Neuronal stem cell (in vitro differentiated cells): Measurements from ENCODE around the gene CHCHD3.

Experiments used
- DNase-seq: peaks from one replicate; pipeline ENCODE4 v3.0.0-alpha.2; 2013; ENCODE audit warnings: low spot score
- H2AFZ ChIP-seq: one replicate; pipeline ENCODE4 v1.6.1; 2013; ENCODE audit warnings: mild to moderate bottlenecking, low read length, inconsistent platforms
- H2AK5ac ChIP-seq: 2 replicates; pipeline ENCODE4 v1.6.1; 2013; ENCODE audit warnings: low read depth, mild to moderate bottlenecking, inconsistent platforms, low read length, moderate library complexity, mixed read lengths
- H2BK120ac ChIP-seq: 2 replicates; pipeline ENCODE4 v1.6.1; 2013; ENCODE audit warnings: low read depth, mild to moderate bottlenecking, inconsistent platforms, low read length, moderate library complexity, mixed read lengths
- H2BK12ac ChIP-seq: one replicate; pipeline ENCODE4 v1.6.1; 2013; ENCODE audit warnings: low read length, inconsistent platforms
- H2BK15ac ChIP-seq: 2 replicates; pipeline ENCODE4 v1.6.1; 2013; ENCODE audit warnings: mild to moderate bottlenecking, low read length, inconsistent platforms, mixed read lengths
- H2BK5ac ChIP-seq: one replicate; pipeline ENCODE4 v1.6.1; 2013; ENCODE audit warnings: inconsistent platforms, mild to moderate bottlenecking, low read length, moderate library complexity
- H3K14ac ChIP-seq: one replicate; pipeline ENCODE4 v1.6.1; 2013; ENCODE audit warnings: low read length, inconsistent platforms
- H3K18ac ChIP-seq: 2 replicates; pipeline ENCODE4 v1.6.1; 2013; ENCODE audit warnings: low read length, inconsistent platforms
- H3K23ac ChIP-seq: 2 replicates; pipeline ENCODE4 v1.6.1; 2013; ENCODE audit warnings: low read depth, mild to moderate bottlenecking, mixed read lengths, low read length, inconsistent platforms; ENCODE audit not compliant: poor library complexity
- H3K27ac ChIP-seq: replicated peaks from 3 replicates; pipeline ENCODE4 v1.5.1; 2013; ENCODE audit warnings: low read length, inconsistent platforms
- H3K27me3 ChIP-seq, 3 experiments: 2 replicates each; pipeline ENCODE4 v1.6.1; 2013; ENCODE audit warnings: low read length in 3 of 3, mild to moderate bottlenecking in 2 of 3, inconsistent platforms in 1 of 3, low read depth in 1 of 3, mixed read lengths in 1 of 3, moderate library complexity in 1 of 3; ENCODE audit not compliant: control insufficient read depth in 3 of 3, insufficient read depth in 3 of 3
- H3K36me3 ChIP-seq, 2 donors: replicated peaks in 1 of 2; 2 replicates each; pipeline ENCODE4 v1.6.1; 2013; ENCODE audit warnings: low read length in 2 of 2; ENCODE audit not compliant: control insufficient read depth in 2 of 2, insufficient read depth in 2 of 2
- H3K4ac ChIP-seq: 2 replicates; pipeline ENCODE4 v1.6.1; 2013; ENCODE audit warnings: inconsistent platforms, mild to moderate bottlenecking, low read length, moderate library complexity
- H3K4me1 ChIP-seq, 2 donors: 1 replicate in 1 of 2; 2 replicates in 1 of 2; pipeline ENCODE4 v1.6.1; 2013; ENCODE audit warnings: low read length in 2 of 2, low read depth in 1 of 2; ENCODE audit not compliant: control insufficient read depth in 2 of 2, insufficient read depth in 1 of 2
- H3K4me2 ChIP-seq: one replicate; pipeline ENCODE4 v1.6.1; 2013; ENCODE audit warnings: mild to moderate bottlenecking, low read length, inconsistent platforms; ENCODE audit not compliant: insufficient read depth, poor library complexity, severe bottlenecking
- H3K4me3 ChIP-seq, 2 donors: 2 replicates each; pipeline ENCODE4 v1.5.1; 2013; ENCODE audit warnings: low read length in 2 of 2, mild to moderate bottlenecking in 2 of 2, inconsistent platforms in 1 of 2, moderate library complexity in 1 of 2
- H3K79me1 ChIP-seq: one replicate; pipeline ENCODE4 v1.6.1; 2013; ENCODE audit warnings: low read depth, mild to moderate bottlenecking, inconsistent platforms, low read length, moderate library complexity
- H3K9ac ChIP-seq: one replicate; pipeline ENCODE4 v1.6.1; 2013; ENCODE audit warnings: mild to moderate bottlenecking, low read depth, low read length, inconsistent platforms; ENCODE audit not compliant: poor library complexity
- H3K9me3 ChIP-seq, 2 donors: replicated peaks in 1 of 2; 2 replicates each; pipeline versions ENCODE3 to v1.6.1; 2013; ENCODE audit warnings: low read length in 2 of 2, mild to moderate bottlenecking in 2 of 2, inconsistent platforms in 1 of 2, low read depth in 1 of 2, mixed read lengths in 1 of 2, moderate library complexity in 1 of 2; ENCODE audit not compliant: control insufficient read depth in 2 of 2, insufficient read depth in 1 of 2
- H4K8ac ChIP-seq: one replicate; pipeline ENCODE4 v1.6.1; 2013; ENCODE audit warnings: low read depth, mild to moderate bottlenecking, inconsistent platforms, low read length, moderate library complexity
- H4K91ac ChIP-seq: one replicate; pipeline ENCODE4 v1.6.1; 2013; ENCODE audit warnings: low read length, low read depth, mild to moderate bottlenecking, inconsistent platforms; ENCODE audit not compliant: poor library complexity
- WGBS, 2 donors: extraction: QIAGEN DNeasy Blood & Tissue Kit; methylation state at CpG; one replicate each; pipeline ENCODE4 v1.1.7; 2013; ENCODE audit warnings: missing lambda C conversion rate in 2 of 2, mixed read lengths in 1 of 2; ENCODE audit not compliant: insufficient read length in 2 of 2, insufficient replicate concordance in 1 of 2; ENCODE audit errors: extremely low coverage in 2 of 2; 5-methylcytosine and 5-hydroxymethylcytosine counted together

Gene CHCHD3

GRCh38 chr7:133025056-133025455 lies 56.8 kb downstream of the CHCHD3 start:
- no peak overlapping the region for H2BK5ac ChIP-seq
- H3K79me1 ChIP-seq: peaks cover 2% of the 10 kb centered on the region
- DNase-seq: no peak
- no peak overlapping the region for H3K4ac ChIP-seq
- H3K4me2 ChIP-seq: no peak overlapping the region
- H2AK5ac ChIP-seq: no peak overlapping the region
- H2BK120ac ChIP-seq: no peak overlapping the region
- no peak overlapping the region for H3K9ac ChIP-seq
- no peak overlapping the region for H3K27ac ChIP-seq
- H3K4me1 ChIP-seq: no peaks in the 10 kb centered on the region
- peaks cover 3% of the 10 kb centered on the region in 2 donors for H3K9me3 ChIP-seq
- H3K23ac ChIP-seq: no peak overlapping the region
- no peak overlapping the region for H2BK15ac ChIP-seq
- no peak overlapping the region for H4K91ac ChIP-seq
- WGBS, 2 donors: no CpG with 5 or more reads among the region's 2 CpGs
- no peak overlapping the region for H3K18ac ChIP-seq
- no peak overlapping the region for H2BK12ac ChIP-seq
- no peak overlapping the region for H2AFZ ChIP-seq
- no peak overlapping the region for H4K8ac ChIP-seq
- H3K27me3 ChIP-seq: no peaks in the 10 kb centered on the region
- no peak overlapping the region for H3K14ac ChIP-seq
- H3K4me3 ChIP-seq: no peak overlapping the region
- peaks cover 0 to 25% of the 10 kb centered on the region in 2 donors for H3K36me3 ChIP-seq

GRCh38 chr7:133024596-133024995 lies 57.3 kb downstream of the CHCHD3 start:
- H3K23ac ChIP-seq: no peak overlapping the region
- H3K14ac ChIP-seq: no peak overlapping the region
- H2BK120ac ChIP-seq: no peak overlapping the region
- H3K27me3 ChIP-seq: no peaks in the 10 kb centered on the region
- H2AFZ ChIP-seq: no peak overlapping the region
- no peak overlapping the region for H3K18ac ChIP-seq
- no peak overlapping the region for H3K4ac ChIP-seq
- no peak overlapping the region for H3K4me2 ChIP-seq
- no peak overlapping the region for H2BK12ac ChIP-seq
- peaks cover 0 to 28% of the 10 kb centered on the region in 2 donors for H3K36me3 ChIP-seq
- no peak overlapping the region for H4K91ac ChIP-seq
- no peak overlapping the region for H2AK5ac ChIP-seq
- H4K8ac ChIP-seq: no peak overlapping the region
- no peak overlapping the region for H3K4me3 ChIP-seq
- no peak overlapping the region for H2BK15ac ChIP-seq
- no peaks in the 10 kb centered on the region for H3K4me1 ChIP-seq
- peaks cover 2 to 3% of the 10 kb centered on the region in 2 donors for H3K9me3 ChIP-seq
- H2BK5ac ChIP-seq: no peak overlapping the region
- peaks cover 2% of the 10 kb centered on the region for H3K79me1 ChIP-seq
- no peak overlapping the region for H3K9ac ChIP-seq
- H3K27ac ChIP-seq: no peak overlapping the region
- no peak for DNase-seq
- WGBS, 2 donors: no CpG with 5 or more reads among the region's 5 CpGs

GRCh38 chr7:133023370-133024071 lies 58.4 kb downstream of the CHCHD3 start:
- no peak overlapping the region for H4K91ac ChIP-seq
- H3K23ac ChIP-seq: no peak overlapping the region
- DNase-seq: no peak
- H2AFZ ChIP-seq: no peak overlapping the region
- no peak overlapping the region for H2BK120ac ChIP-seq
- no peaks in the 10 kb centered on the region for H3K4me1 ChIP-seq
- H3K36me3 ChIP-seq: peaks cover 0 to 28% of the 10 kb centered on the region in 2 donors
- no peak overlapping the region for H3K27ac ChIP-seq
- H4K8ac ChIP-seq: no peak overlapping the region
- no CpG with 5 or more reads among the region's 4 CpGs for WGBS, 2 donors
- no peak overlapping the region for H3K18ac ChIP-seq
- no peak overlapping the region for H3K4ac ChIP-seq
- H3K27me3 ChIP-seq: no peaks in the 10 kb centered on the region
- no peak overlapping the region for H2AK5ac ChIP-seq
- H3K79me1 ChIP-seq: peaks cover 2% of the 10 kb centered on the region
- no peak overlapping the region for H2BK15ac ChIP-seq
- no peak overlapping the region for H3K14ac ChIP-seq
- H3K9me3 ChIP-seq: peaks cover 0 to 3% of the 10 kb centered on the region in 2 donors
- no peak overlapping the region for H2BK5ac ChIP-seq
- H3K4me2 ChIP-seq: no peak overlapping the region
- H2BK12ac ChIP-seq: no peak overlapping the region
- no peak overlapping the region for H3K4me3 ChIP-seq
- H3K9ac ChIP-seq: no peak overlapping the region

GRCh38 chr7:133022661-133023060 lies 59.2 kb downstream of the CHCHD3 start:
- Histone ChIP-seq H2BK120ac (no peak overlapping the region), H2BK12ac (no peak overlapping the region), H3K14ac (no peak overlapping the region), H2AK5ac (no peak overlapping the region), H3K18ac (no peak overlapping the region), H4K8ac (no peak overlapping the region), H2BK5ac (no peak overlapping the region), H3K27ac (no peak overlapping the region), H3K9ac (no peak overlapping the region), H2BK15ac (no peak overlapping the region), H3K9me3 (peaks cover 0 to 3% of the 10 kb centered on the region in 2 donors), H3K4me1 (no peaks in the 10 kb centered on the region), H3K36me3 (peaks cover 0 to 28% of the 10 kb centered on the region in 2 donors), H3K23ac (no peak overlapping the region), H4K91ac (no peak overlapping the region), H3K79me1 (peaks cover 2% of the 10 kb centered on the region), H3K4me2 (no peak overlapping the region), H3K4me3 (no peak overlapping the region), H3K4ac (no peak overlapping the region), H2AFZ (no peak overlapping the region), H3K27me3 (no peaks in the 10 kb centered on the region)
- DNase-seq: no peak
